Osteoblast (primary cell): ENCODE data around the gene LEFTY2. TPM values are rescaled to one million over a fixed set of nuclear protein-coding genes. Genes with fewer than 3 reads are reported as not detected.

Source experiments
- DNase-seq: peaks from one replicate; pipeline ENCODE4 v3.0.0; 2011; ENCODE audit warnings: low spot score, mixed read lengths; ENCODE audit not compliant: insufficient read length; ENCODE audit errors: missing footprints
- H2AFZ ChIP-seq: 2 replicates; pipeline ENCODE4 v1.6.0; 2011; ENCODE audit warnings: mild to moderate bottlenecking, low read length
- H3K27ac ChIP-seq: 2 replicates; pipeline ENCODE4 v1.5.1; 2011; ENCODE audit warnings: mild to moderate bottlenecking, low read depth, low read length, moderate library complexity
- H3K27me3 ChIP-seq: 2 replicates; pipeline ENCODE4 v1.6.0; 2012; ENCODE audit warnings: mild to moderate bottlenecking, control low read depth, inconsistent platforms, low read length, moderate library complexity; ENCODE audit not compliant: insufficient read depth
- H3K36me3 ChIP-seq: 2 replicates; pipeline ENCODE4 v1.5.1; 2011; ENCODE audit warnings: mild to moderate bottlenecking, low read length, control low read depth, moderate library complexity; ENCODE audit not compliant: insufficient read depth
- H3K4me1 ChIP-seq: 2 replicates; pipeline ENCODE4 v1.5.1; 2011; ENCODE audit warnings: mild to moderate bottlenecking, low read length, control low read depth, moderate library complexity; ENCODE audit not compliant: insufficient read depth
- H3K4me2 ChIP-seq: 2 replicates; pipeline ENCODE4 v1.6.0; 2011; ENCODE audit warnings: mild to moderate bottlenecking, low read length; ENCODE audit not compliant: insufficient read depth
- H3K4me3 ChIP-seq: fragments of 200-600 bp; sonication (generic); 3 replicates; pipeline ENCODE4 v1.5.1; 2012; ENCODE audit warnings: mild to moderate bottlenecking, low read length, inconsistent platforms; ENCODE audit not compliant: insufficient read depth
- H3K79me2 ChIP-seq: 2 replicates; pipeline ENCODE4 v1.6.0; 2012; ENCODE audit warnings: mild to moderate bottlenecking, low read length, control low read depth, inconsistent platforms; ENCODE audit not compliant: insufficient read depth
- H3K9me3 ChIP-seq: 2 replicates; pipeline ENCODE4 v1.5.1; 2011; ENCODE audit warnings: low read depth, low read length, control low read depth
- H4K20me1 ChIP-seq: 2 replicates; pipeline ENCODE4 v1.6.0; 2012; ENCODE audit warnings: mild to moderate bottlenecking, low read length, control low read depth; ENCODE audit not compliant: insufficient read depth
- total RNA-seq: library from RNA; depleted of rRNA; stranded (reverse); fragments of >200 nt; gene quantifications from 2 replicates; pipeline ENCODE4 v1.2.3, GENCODE V29; 2012
- TF ChIP-seq, protein P1 (sequence below): IDR thresholded peaks from 2 replicates; pipeline ENCODE4 v1.5.1; 2011; ENCODE audit warnings: mild to moderate bottlenecking, low read depth, low read length, moderate library complexity; ENCODE audit errors: extremely low read depth

Gene LEFTY2
- total RNA-seq, 1 donor, result not detected

DNA sequence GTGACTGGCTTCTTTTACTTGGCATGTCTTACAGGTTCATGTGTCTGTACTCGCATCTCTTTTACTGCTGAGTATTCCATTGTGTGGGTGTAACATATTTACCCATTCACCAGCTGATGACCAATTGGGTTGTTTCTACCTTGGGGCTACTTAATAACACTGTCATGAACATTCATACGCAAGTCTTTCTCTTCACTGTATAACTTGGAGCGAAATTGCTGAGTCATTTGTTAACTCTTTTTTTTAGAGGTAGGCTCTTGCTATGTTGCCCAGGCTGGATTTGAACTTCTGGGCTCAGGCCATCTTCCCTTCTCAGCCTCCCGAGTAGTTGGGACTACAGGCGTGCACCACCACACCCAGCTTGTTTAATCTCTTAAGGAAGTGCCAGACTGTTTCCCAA lies 23.5 kb downstream of the LEFTY2 start:
- H3K27me3 ChIP-seq, result no peaks in the 10 kb centered on the region
- no peaks in the 10 kb centered on the region for H3K9me3 ChIP-seq
- H3K36me3 ChIP-seq, result peaks cover 26% of the 10 kb centered on the region
- peaks cover 14% of the 10 kb centered on the region for H4K20me1 ChIP-seq
- no peak overlapping the region for H3K27ac ChIP-seq
- no peak overlapping the region for H2AFZ ChIP-seq
- TF ChIP-seq, protein P1, sequence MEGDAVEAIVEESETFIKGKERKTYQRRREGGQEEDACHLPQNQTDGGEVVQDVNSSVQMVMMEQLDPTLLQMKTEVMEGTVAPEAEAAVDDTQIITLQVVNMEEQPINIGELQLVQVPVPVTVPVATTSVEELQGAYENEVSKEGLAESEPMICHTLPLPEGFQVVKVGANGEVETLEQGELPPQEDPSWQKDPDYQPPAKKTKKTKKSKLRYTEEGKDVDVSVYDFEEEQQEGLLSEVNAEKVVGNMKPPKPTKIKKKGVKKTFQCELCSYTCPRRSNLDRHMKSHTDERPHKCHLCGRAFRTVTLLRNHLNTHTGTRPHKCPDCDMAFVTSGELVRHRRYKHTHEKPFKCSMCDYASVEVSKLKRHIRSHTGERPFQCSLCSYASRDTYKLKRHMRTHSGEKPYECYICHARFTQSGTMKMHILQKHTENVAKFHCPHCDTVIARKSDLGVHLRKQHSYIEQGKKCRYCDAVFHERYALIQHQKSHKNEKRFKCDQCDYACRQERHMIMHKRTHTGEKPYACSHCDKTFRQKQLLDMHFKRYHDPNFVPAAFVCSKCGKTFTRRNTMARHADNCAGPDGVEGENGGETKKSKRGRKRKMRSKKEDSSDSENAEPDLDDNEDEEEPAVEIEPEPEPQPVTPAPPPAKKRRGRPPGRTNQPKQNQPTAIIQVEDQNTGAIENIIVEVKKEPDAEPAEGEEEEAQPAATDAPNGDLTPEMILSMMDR, result no peak
- peaks cover 7% of the 10 kb centered on the region for H3K4me1 ChIP-seq
- no peak overlapping the region for H3K4me3 ChIP-seq
- no peak for DNase-seq
- H3K4me2 ChIP-seq, result no peak overlapping the region
- H3K79me2 ChIP-seq, result peaks cover 15% of the 10 kb centered on the region

DNA sequence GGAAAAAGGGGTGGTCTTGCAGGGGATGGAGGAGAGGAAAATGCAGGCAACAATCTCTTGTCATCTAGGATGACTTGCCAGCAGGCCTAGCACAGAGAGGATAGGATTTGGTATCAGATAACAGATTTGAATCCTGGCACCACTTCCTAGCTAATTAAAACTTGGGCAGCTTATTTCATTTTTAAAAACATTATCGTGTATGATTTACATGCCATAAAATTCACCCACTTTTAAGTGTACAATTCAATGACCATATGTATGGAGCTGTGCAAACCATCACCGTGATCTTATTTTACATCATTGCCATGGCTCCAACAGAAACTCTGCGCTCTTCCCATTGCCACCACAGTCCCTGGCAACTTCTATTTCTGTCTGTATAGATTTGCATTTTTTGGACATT lies 23.9 kb downstream of the LEFTY2 start:
- TF ChIP-seq, protein P1, result no peak
- H3K27ac ChIP-seq, result no peak overlapping the region
- H3K9me3 ChIP-seq, result no peaks in the 10 kb centered on the region
- H3K27me3 ChIP-seq, result no peaks in the 10 kb centered on the region
- no peak overlapping the region for H3K4me3 ChIP-seq
- H3K79me2 ChIP-seq, result peaks cover 10% of the 10 kb centered on the region
- H3K4me2 ChIP-seq, result no peak overlapping the region
- no peak overlapping the region for H2AFZ ChIP-seq
- no peak for DNase-seq
- peaks cover 21% of the 10 kb centered on the region for H3K36me3 ChIP-seq
- peaks cover 5% of the 10 kb centered on the region for H3K4me1 ChIP-seq
- peaks cover 12% of the 10 kb centered on the region for H4K20me1 ChIP-seq

DNA sequence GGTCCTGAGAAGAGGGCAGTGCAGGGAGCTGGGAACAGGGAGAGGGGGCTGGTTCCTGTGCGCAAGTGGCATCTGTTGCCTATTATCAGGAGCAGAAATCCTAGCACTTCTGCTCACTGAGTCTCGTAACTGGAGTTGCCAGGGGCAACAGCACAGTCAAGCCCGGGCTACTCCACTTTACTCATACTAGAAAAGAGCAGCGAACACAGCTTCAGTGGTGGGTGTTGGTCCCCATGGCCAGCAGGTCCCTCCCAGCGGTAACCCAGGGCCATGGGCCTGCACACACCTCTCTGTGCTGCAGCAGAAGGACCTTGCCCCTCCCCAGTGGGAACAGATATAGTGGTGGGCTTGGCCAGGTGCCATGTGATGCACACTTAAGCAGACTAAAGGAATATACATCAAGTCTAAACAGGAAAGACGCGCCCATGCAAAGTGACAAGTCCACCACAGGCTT lies 25.5 kb downstream of the LEFTY2 start:
- no peak overlapping the region for H3K4me2 ChIP-seq
- H3K4me1 ChIP-seq, result peaks cover 9% of the 10 kb centered on the region
- TF ChIP-seq, protein P1, result no peak
- H3K36me3 ChIP-seq, result peaks cover 17% of the 10 kb centered on the region
- no peak for DNase-seq
- no peak overlapping the region for H2AFZ ChIP-seq
- no peaks in the 10 kb centered on the region for H3K9me3 ChIP-seq
- peaks cover 2% of the 10 kb centered on the region for H4K20me1 ChIP-seq
- no peak overlapping the region for H3K4me3 ChIP-seq
- H3K27ac ChIP-seq, result no peak overlapping the region
- no peaks in the 10 kb centered on the region for H3K79me2 ChIP-seq
- H3K27me3 ChIP-seq, result no peaks in the 10 kb centered on the region

DNA sequence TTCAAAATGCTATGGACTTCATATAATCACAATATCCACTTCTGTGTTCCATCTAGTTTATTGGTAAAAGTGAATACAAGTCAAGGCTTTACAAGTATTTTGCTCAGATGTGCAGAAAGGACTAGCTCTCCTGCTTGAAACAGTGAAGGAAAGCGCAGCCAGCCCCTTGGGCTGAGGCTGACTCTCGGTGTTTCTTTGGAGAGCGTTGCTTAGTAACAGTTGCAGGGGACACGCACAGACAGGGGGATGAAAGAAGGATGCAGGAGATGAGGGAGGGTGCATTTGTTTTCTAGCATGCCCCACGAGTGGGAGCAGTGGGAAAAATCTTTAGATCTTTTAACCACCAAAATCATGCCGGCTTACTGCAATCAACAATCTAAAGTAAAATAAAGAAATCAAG lies 26.1 kb downstream of the LEFTY2 start:
- Histone ChIP-seq H3K79me2 (no peaks in the 10 kb centered on the region), H3K27ac (no peak overlapping the region), H3K27me3 (no peaks in the 10 kb centered on the region), H2AFZ (no peak overlapping the region), H4K20me1 (peaks cover 2% of the 10 kb centered on the region), H3K4me2 (no peak overlapping the region), H3K4me3 (no peak overlapping the region), H3K4me1 (peaks cover 9% of the 10 kb centered on the region), H3K36me3 (peaks cover 17% of the 10 kb centered on the region), H3K9me3 (no peaks in the 10 kb centered on the region)
- DNase-seq, result no peak
- TF ChIP-seq, protein P1, result no peak
